HepG2 (cell line): ENCODE measurements around the gene NID2. TPM values are rescaled to one million over a fixed set of nuclear protein-coding genes. Genes with fewer than 3 reads are reported as not detected.

ENCODE experiments used
- ATAC-seq: fragments of 200-7000 bp; cut with Tn5 transposase; 3 replicates; pipeline ENCODE4 v1.9.1; 2020; ENCODE audit warnings: mild to moderate bottlenecking, moderate library complexity
- BruUV-seq: library from RNA; stranded (reverse); fragments of 400-500 nt; replicated peaks from 2 replicates; lab custom pipeline; 2021; lab: Mats Ljungman, UMichigan
- CTCF ChIA-PET: fragments of 300-600 bp; formaldehyde crosslinking; extraction: SDS; loops from one replicate; lab custom pipeline; 2021; ENCODE audit warnings: low total read pairs, inconsistent platforms, low intra/inter-chr PET ratio; lab: Yijun Ruan, JAX
- POLR2A ChIA-PET: fragments of 350-600 bp; sonication (Branson Sonifier 250); formaldehyde crosslinking; loops from one replicate; lab custom pipeline; 2020; ENCODE audit warnings: antibody characterized with exemption, inconsistent platforms; lab: Yijun Ruan, JAX
- DNase-seq: peaks from one replicate; pipeline ENCODE4 v3.0.0-alpha.2; 2015; ENCODE audit warnings: low spot score
- FAIRE-seq: peaks from 3 replicates; lab custom pipeline; 2011; peaks lifted over from hg19 to GRCh38; lab: Jason Lieb, UNC
- H2AFZ ChIP-seq: one replicate; pipeline ENCODE4 v1.6.1; 2011; ENCODE audit warnings: low read length, inconsistent platforms
- H3K27ac ChIP-seq: fragments of 300-600 bp; 3 replicates; pipeline ENCODE4 v1.8.0; 2011; ENCODE audit warnings: mixed run types, mild to moderate bottlenecking, mixed read lengths, low read length, inconsistent platforms; ENCODE audit not compliant: insufficient read depth; ENCODE audit errors: extremely low read length
- H3K27me3 ChIP-seq, 2 experiments: fragments of 200-600 bp in 1 of 2; 2 replicates in 1 of 2; 3 replicates in 1 of 2; pipeline versions ENCODE4 v1.6.0 to v1.8.0; 2011; ENCODE audit warnings: low read length in 2 of 2, mild to moderate bottlenecking in 2 of 2, moderate library complexity in 2 of 2, inconsistent platforms in 1 of 2; ENCODE audit not compliant: insufficient read depth in 2 of 2, control insufficient read depth in 1 of 2
- H3K36me3 ChIP-seq, 2 experiments: fragments of 200-600 bp in 1 of 2; replicated peaks in 1 of 2; 2 replicates in 1 of 2; 3 replicates in 1 of 2; pipeline versions ENCODE4 v1.5.1 to v1.8.0; 2011; ENCODE audit warnings: low read length in 2 of 2, inconsistent platforms in 1 of 2; ENCODE audit not compliant: insufficient read depth in 2 of 2, control insufficient read depth in 1 of 2
- H3K4me1 ChIP-seq: 2 replicates; pipeline ENCODE4 v1.5.1; 2012; ENCODE audit warnings: low read length, inconsistent platforms; ENCODE audit not compliant: insufficient read depth
- H3K4me2 ChIP-seq: 2 replicates; pipeline ENCODE4 v1.6.0; 2011; ENCODE audit warnings: low read depth, low read length, inconsistent platforms
- H3K4me3 ChIP-seq, 3 experiments: fragments of 200-600 bp in 1 of 3; sonication (generic), shearing (Covaris generic) in 1 of 3; replicated peaks in 1 of 3; 2 replicates each; pipeline ENCODE4 v1.5.1; 2011 to 2016; ENCODE audit warnings: low read length in 3 of 3, inconsistent platforms in 2 of 3, low read depth in 2 of 3, mild to moderate bottlenecking in 2 of 3, control low read depth in 1 of 3, mixed read lengths in 1 of 3; ENCODE audit not compliant: insufficient read depth in 1 of 3
- H3K79me2 ChIP-seq: one replicate; pipeline ENCODE4 v1.6.1; 2011; ENCODE audit warnings: low read length, inconsistent platforms; ENCODE audit not compliant: insufficient read depth
- H3K9ac ChIP-seq: 2 replicates; pipeline ENCODE4 v1.6.0; 2011; ENCODE audit warnings: mild to moderate bottlenecking, low read depth, low read length, inconsistent platforms; ENCODE audit not compliant: insufficient read depth
- H3K9me3 ChIP-seq: 2 replicates; pipeline ENCODE4 v1.5.1; 2012; ENCODE audit warnings: mild to moderate bottlenecking, low read length
- H4K20me1 ChIP-seq: 2 replicates; pipeline ENCODE4 v1.6.0; 2011; ENCODE audit warnings: inconsistent platforms, mild to moderate bottlenecking, low read length, moderate library complexity; ENCODE audit not compliant: insufficient read depth
- ARID5B ChIP-seq: IDR thresholded peaks from 2 replicates; pipeline ENCODE4 v1.4.0; 2020; ENCODE audit warnings: mild to moderate bottlenecking, missing genetic modification reagents
- CENPBD1 ChIP-seq: sonication (generic); formaldehyde crosslinking; IDR thresholded peaks from 2 replicates; pipeline ENCODE4 v1.8.0; 2022; ENCODE audit warnings: missing genetic modification reagents, low read depth, mild to moderate bottlenecking, borderline replicate concordance
- MAFG ChIP-seq: sonication (generic); formaldehyde crosslinking; IDR thresholded peaks from 2 replicates; pipeline ENCODE4 v1.5.1; 2020; ENCODE audit warnings: mild to moderate bottlenecking, missing genetic modification reagents
- NPAS2 ChIP-seq: sonication (generic); formaldehyde crosslinking; IDR thresholded peaks from 2 replicates; pipeline ENCODE4 v1.8.0; 2022; ENCODE audit warnings: mild to moderate bottlenecking, missing genetic modification reagents, borderline replicate concordance
- PAF1 ChIP-seq: IDR thresholded peaks from 2 replicates; pipeline ENCODE4 v1.6.1; 2016; ENCODE audit warnings: missing genetic modification reagents, missing compliant biosample characterization
- TCF7L2 ChIP-seq: IDR thresholded peaks from 2 replicates; pipeline ENCODE4 v1.6.1; 2011; ENCODE audit warnings: mild to moderate bottlenecking, low read depth, low read length, moderate library complexity
- TIGD3 ChIP-seq: sonication (generic); formaldehyde crosslinking; IDR thresholded peaks from 2 replicates; pipeline ENCODE4 v1.5.1; 2020; ENCODE audit warnings: mild to moderate bottlenecking, missing genetic modification reagents, borderline replicate concordance
- ZNF160 ChIP-seq: sonication (generic); formaldehyde crosslinking; IDR thresholded peaks from 2 replicates; pipeline ENCODE4 v1.8.0; 2022; ENCODE audit warnings: mild to moderate bottlenecking, inconsistent platforms, missing genetic modification reagents
- ZNF276 ChIP-seq: sonication (generic); formaldehyde crosslinking; IDR thresholded peaks from 2 replicates; pipeline ENCODE4 v1.4.0; 2020; ENCODE audit warnings: mild to moderate bottlenecking, low read depth, missing genetic modification reagents
- ZNF329 ChIP-seq: sonication (generic); formaldehyde crosslinking; IDR thresholded peaks from 2 replicates; pipeline ENCODE4 v1.9.0; 2021; ENCODE audit warnings: low read depth, mild to moderate bottlenecking, missing genetic modification reagents
- WGBS: methylation state at CpG from one replicate; pipeline ENCODE4 v1.1.6; 2017; ENCODE audit warnings: low lambda C conversion rate; 5-methylcytosine and 5-hydroxymethylcytosine counted together
- in situ Hi-C: cut with HindIII; loops from 2 replicates; pipeline ENCODE4 v1.10.0; 2017; ENCODE audit warnings: low pct_unique_long_range_greater_than_20kb; ENCODE audit not compliant: extremely low pct_ligation_motif_present
- intact Hi-C: fragments of 100-400 bp; cut with micrococcal nuclease; formaldehyde crosslinking; loops from one replicate; pipeline ENCODE4 v1.10.0; 2022; ENCODE audit not compliant: unreplicated experiment
- polyA plus RNA-seq, 8 experiments: library from polyadenylated mRNA; depleted of rRNA in 3 of 8; stranded (reverse) in 7 of 8; unstranded in 1 of 8; fragments of >200 nt; fragmentation: Illumina TruSeq in 4 of 8; extraction: Trizol in 4 of 8; gene quantifications; 2 replicates each; pipeline versions ENCODE4 v1.2.1 to v1.2.3, GENCODE V29; 2011 to 2016; ENCODE audit warnings: low read depth in 4 of 8, missing spikeins in 1 of 8, mixed read lengths in 1 of 8; ENCODE audit not compliant: insufficient read depth in 1 of 8
- total RNA-seq, 5 experiments: library from RNA; depleted of rRNA; stranded (reverse); fragments of >200 nt; fragmentation: Illumina TruSeq; extraction: Trizol; gene quantifications; 2 replicates each; pipeline ENCODE4 v1.2.3, GENCODE V29; 2016; ENCODE audit warnings: low read depth in 1 of 5

Gene NID2
- total and polyA plus RNA-seq, 2 of the 13 experiments (the other 11 are each of a cell fraction or from before 2014, with no cell fraction given): 0.11 TPM; not detected in 1

GRCh38 chr14:52061390-52061789 is 7.5 kb downstream of the NID2 start (continued):
- TF ChIP-seq ARID5B (CRISPR knock-in tag) (no peak), TCF7L2 (no peak)

- H3K9me3 ChIP-seq: no peaks in the 10 kb centered on the region
- no peak overlapping the region for H3K9ac ChIP-seq
- DNase-seq (no peak), ATAC-seq (no peak), FAIRE-seq (no peak)
- H2AFZ ChIP-seq: no peak overlapping the region
- in situ Hi-C loops: no loop called here
- H3K36me3 ChIP-seq: no peaks in the 10 kb centered on the region
- H3K27ac ChIP-seq: no peak overlapping the region
- no peaks in the 10 kb centered on the region for H3K79me2 ChIP-seq
- H3K4me3 ChIP-seq: no peak overlapping the region
- 7% methylated on average over 6 of the region's 6 CpGs for WGBS
- ChIA-PET POLR2A (no interaction called here), CTCF (no interaction called here)
- no TSS peak for BruUV-seq
- TF ChIP-seq ZNF160 (CRISPR knock-in tag) (no peak), ZNF276 (no peak), ZNF329 (CRISPR knock-in tag) (no peak), MAFG (CRISPR knock-in tag) (no peak), NPAS2 (CRISPR knock-in tag) (no peak), TIGD3 (CRISPR knock-in tag) (no peak), PAF1 (CRISPR knock-in tag) (no peak), CENPBD1 (CRISPR knock-in tag) (no peak)
- no peaks in the 10 kb centered on the region for H4K20me1 ChIP-seq
- no peaks in the 10 kb centered on the region for H3K4me1 ChIP-seq
- H3K4me2 ChIP-seq: no peak overlapping the region
- intact Hi-C loops: no loop called here
- H3K27me3 ChIP-seq: peaks cover 0 to 2% of the 10 kb centered on the region in 2 experiments; a peak in 1 of 5 replicates
Observed at GRCh38 chr14:52060080-52060479, 8.8 kb downstream of the NID2 start.
